Aorta (tissue), 5 donors: Measurements from ENCODE around the gene MEF2C. TPM values are rescaled to one million over a fixed set of nuclear protein-coding genes. Genes with fewer than 3 reads are reported as not detected.

Experiments
- ATAC-seq: fragments of 200-7000 bp; cut with Tn5 transposase; one replicate; pipeline ENCODE4 v1.9.1; 2022; ENCODE audit warnings: moderate library complexity; ENCODE audit not compliant: low FRiP score
- DNase-seq, 2 donors: peaks; one replicate each; pipeline ENCODE4 v3.0.0-alpha.2; 2020
- H3K27ac ChIP-seq, 2 donors: one replicate each; pipeline ENCODE4 v1.5.1; 2013; ENCODE audit warnings: low read length in 2 of 2, mild to moderate bottlenecking in 2 of 2, moderate library complexity in 2 of 2, control low read depth in 1 of 2, inconsistent platforms in 1 of 2, low read depth in 1 of 2
- H3K27me3 ChIP-seq, 2 donors: one replicate each; pipeline ENCODE4 v1.6.1; 2013; ENCODE audit warnings: control low read depth in 1 of 2, low read length in 1 of 2, mild to moderate bottlenecking in 1 of 2, moderate library complexity in 1 of 2; ENCODE audit not compliant: insufficient read depth in 2 of 2, control insufficient read depth in 1 of 2
- H3K36me3 ChIP-seq, 2 donors: one replicate each; pipeline ENCODE4 v1.6.1; 2013; ENCODE audit warnings: control low read depth in 1 of 2, low read length in 1 of 2, mild to moderate bottlenecking in 1 of 2; ENCODE audit not compliant: insufficient read depth in 2 of 2, control insufficient read depth in 1 of 2
- H3K4me1 ChIP-seq, 2 donors: one replicate each; pipeline ENCODE4 v1.6.1; 2013; ENCODE audit warnings: low read length in 2 of 2, control low read depth in 1 of 2, mild to moderate bottlenecking in 1 of 2, moderate library complexity in 1 of 2; ENCODE audit not compliant: insufficient read depth in 2 of 2, control insufficient read depth in 1 of 2
- H3K4me3 ChIP-seq, 2 donors: one replicate each; pipeline ENCODE4 v1.5.1; 2013; ENCODE audit warnings: low read length in 2 of 2, control low read depth in 1 of 2, mild to moderate bottlenecking in 1 of 2
- H3K9me3 ChIP-seq: one replicate; pipeline ENCODE4 v1.6.1; 2013; ENCODE audit warnings: mild to moderate bottlenecking, low read length; ENCODE audit not compliant: control insufficient read depth
- WGBS, 2 donors: extraction: QIAGEN DNeasy Blood & Tissue Kit; methylation state at CpG; one replicate each; pipeline ENCODE4 v1.1.7; 2013; 5-methylcytosine and 5-hydroxymethylcytosine counted together
- intact Hi-C, 2 donors: fragments of 100-400 bp; cut with DNase I; formaldehyde crosslinking; loops; one replicate each; pipeline versions ENCODE4 v1.14.2 to v1.15.0; 2022
- long read RNA-seq, 2 donors: library from polyadenylated mRNA; unstranded; transcript quantifications; one replicate each; pipeline ENCODE4 v2.0.0, GENCODE V29; 2020 to 2021
- polyA plus RNA-seq, 2 donors: library from polyadenylated mRNA; stranded (reverse); fragments of 200-250 nt; gene quantifications; one replicate each; pipeline ENCODE4 v1.2.3, GENCODE V29; 2013
- total RNA-seq, 2 donors: library from RNA; stranded (reverse); fragmentation: NEBNext Ultra II Directional; extraction: Animal tissue kit (Norgen Biotek cat#: 25700); gene quantifications; one replicate each; pipeline ENCODE4 v1.2.1, GENCODE V29; 2021
- donor health status: healthy with polysubstance abuse.
- donor health status: Bipolar disorder and iron deficiency.
- donor health status: DM: no; HTN: no; CAD: no.
- donor health status: DM: no; HTN: no; CAD: no.
- donor health status: DM: yes; HTN: yes; CAD: no.

Gene MEF2C
- total RNA-seq: 100 to 1,000 TPM; 137 to 186 TPM
- 10 to 100 TPM; 22.0 to 23.7 TPM for polyA plus RNA-seq
- long read RNA-seq, donor 1, transcript MEF2C-217 (10 exons, 3,446 nt): major isoform, 16 of 149 reads
- long read RNA-seq, donor 1, transcript MEF2C-213 (10 exons, 1,882 nt): major isoform, 16 of 149 reads
- long read RNA-seq, donor 1, partial matches to known transcripts: 17 of 149 reads
- long read RNA-seq, donor 1, other reads (novel, unspliced or antisense): 99 of 149 reads
- long read RNA-seq, donor 2, full-length matches to known transcripts: 17 of 86 reads
- long read RNA-seq, donor 2, partial matches to known transcripts: 9 of 86 reads
- long read RNA-seq, donor 2, other reads (novel, unspliced or antisense): 60 of 86 reads

DNA sequence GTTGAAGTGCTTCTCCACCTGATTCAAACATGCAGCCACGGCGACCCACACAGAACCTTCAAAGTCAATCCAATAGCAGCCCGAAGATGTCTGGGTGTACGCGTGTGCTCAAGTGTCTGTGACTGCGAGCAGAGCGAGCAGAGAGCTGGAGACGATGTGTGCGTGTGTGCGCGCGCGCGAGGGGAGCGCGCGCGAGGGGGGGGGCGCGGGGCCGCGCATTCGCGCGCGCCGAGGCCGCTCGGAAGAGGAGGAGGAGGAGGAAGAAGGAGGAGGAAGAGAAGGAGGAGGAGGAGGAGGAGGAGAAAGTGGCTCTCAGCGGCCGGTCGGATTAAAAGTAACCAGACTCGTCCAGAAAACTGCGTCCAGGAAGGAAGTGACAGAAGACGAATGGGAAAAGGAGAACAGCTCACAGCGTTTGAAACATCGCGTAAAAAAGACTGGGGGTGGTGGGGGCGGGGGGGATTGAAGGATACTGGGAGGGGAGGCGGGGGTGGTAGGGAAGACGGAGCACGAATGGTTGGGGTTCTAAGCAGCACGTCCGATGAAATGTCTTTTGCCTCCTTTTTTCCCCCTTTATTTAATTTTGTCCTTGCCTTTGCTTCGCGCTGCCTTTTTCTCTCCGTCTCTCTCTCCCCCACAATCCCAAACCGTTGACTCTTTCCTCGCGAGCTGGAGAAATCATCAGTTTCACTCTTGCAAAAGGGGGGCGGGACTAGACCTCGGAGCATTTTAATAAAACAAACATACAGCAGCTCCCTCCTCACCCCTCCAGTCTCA lies at the start of gene MEF2C:
TSS of gene MEF2C (minus strand) at position 126 of the 777 bp plus-strand sequence. CDS start 59,396 bp downstream, outside the sequence.
- no peaks in the 10 kb centered on the region for H3K27me3 ChIP-seq
- DNase-seq (peak; percentile 81 to 92), ATAC-seq (peak; percentile 90)
- H3K4me1 ChIP-seq: peaks cover 0 to 1% of the 10 kb centered on the region in 2 donors
- peak within 1 kb of the TSS; percentile 100 for H3K4me3 ChIP-seq
- 1% methylated on average over 50 to 52 of the region's 52 CpGs for WGBS, 2 donors
- H3K9me3 ChIP-seq: no peaks in the 10 kb centered on the region
- no peaks in the 10 kb centered on the region for H3K36me3 ChIP-seq
- H3K27ac ChIP-seq: peak within 1 kb of the TSS; percentile 73 to 99
- intact Hi-C loops: loop anchor here (5.0 to 10.0 kb wide), 8 partner anchors 46 to 1382 kb away; no protein-coding TSS in a partner anchor

DNA sequence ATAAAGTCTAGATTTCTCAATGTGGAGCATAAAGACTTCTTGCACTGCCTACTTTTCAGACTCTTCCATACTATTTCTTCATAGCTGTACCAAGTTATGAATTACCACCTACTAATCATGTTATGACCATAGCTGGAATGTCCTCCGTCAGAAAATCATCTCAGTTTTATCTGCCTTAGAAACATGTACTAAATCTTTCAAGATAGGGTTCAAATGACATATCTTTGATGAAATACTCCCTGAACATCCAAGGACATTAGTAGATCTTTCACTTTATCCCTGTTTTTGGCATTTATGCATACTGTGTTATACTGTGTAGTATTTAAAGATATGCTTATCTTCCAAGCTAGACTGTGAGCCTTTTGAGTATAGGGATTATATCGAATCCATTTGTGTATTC lies 49.6 kb upstream of the MEF2C start:
- no peak overlapping the region for H3K4me3 ChIP-seq
- no peaks in the 10 kb centered on the region for H3K4me1 ChIP-seq

DNA sequence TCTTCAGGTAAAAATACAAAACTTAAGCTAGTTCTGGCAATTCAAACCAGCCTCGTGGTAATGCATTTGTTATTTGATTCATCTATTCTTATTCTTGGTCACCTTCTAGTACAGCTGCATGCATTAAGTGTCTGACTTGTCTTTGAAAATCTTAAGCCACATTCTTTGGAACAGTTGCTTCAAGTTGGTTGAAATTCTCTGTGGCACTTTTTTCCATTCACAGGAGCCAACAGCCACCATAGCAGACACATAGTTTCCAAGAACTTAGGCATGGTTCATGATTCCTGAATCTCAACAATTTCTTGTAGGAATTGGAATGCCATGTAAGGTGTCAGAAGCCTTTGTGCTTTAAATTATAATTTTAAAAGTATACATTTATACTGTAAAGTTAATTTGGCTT lies 47.4 kb upstream of the MEF2C start:
- 2 to 21% methylated on average over 1 of the region's 1 CpG for WGBS, 2 donors

More for the DNA sequence above, 49.6 kb upstream of the MEF2C start:
- DNase-seq: no peak
- WGBS, 2 donors: 79 to 81% methylated on average over 2 of the region's 2 CpGs
- intact Hi-C loops: no loop called here
- Histone ChIP-seq H3K9me3 (no peaks in the 10 kb centered on the region), H3K27ac (no peak overlapping the region), H3K27me3 (no peaks in the 10 kb centered on the region), H3K36me3 (no peaks in the 10 kb centered on the region)
- ATAC-seq: no peak

DNA sequence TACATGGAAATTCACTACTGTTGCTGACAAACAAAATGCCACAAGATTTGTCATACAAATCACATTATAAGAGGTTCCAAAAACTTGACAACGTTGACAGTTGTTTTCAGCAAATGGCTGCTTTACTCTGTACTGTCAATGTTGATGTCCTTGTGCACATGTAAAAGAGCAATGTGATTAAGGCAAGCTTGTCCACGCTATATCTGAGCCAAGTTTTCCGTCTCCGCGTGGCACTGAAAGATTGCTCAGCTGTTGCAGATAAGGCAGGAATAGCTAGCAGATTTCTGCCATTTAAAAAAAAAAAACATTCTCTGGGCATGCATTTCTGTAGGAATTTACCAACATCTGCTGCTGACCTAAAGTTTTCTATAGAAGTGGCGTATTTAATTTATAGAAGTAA lies 46.4 kb upstream of the MEF2C start:
- Histone ChIP-seq H3K4me3 (no peak overlapping the region), H3K27ac (no peak overlapping the region), H3K4me1 (no peaks in the 10 kb centered on the region), H3K27me3 (no peaks in the 10 kb centered on the region), H3K9me3 (no peaks in the 10 kb centered on the region), H3K36me3 (no peaks in the 10 kb centered on the region)
- ATAC-seq (no peak), DNase-seq (no peak)
- 30 to 35% methylated on average over 6 of the region's 6 CpGs for WGBS, 2 donors
- intact Hi-C loops: no loop called here

More for the DNA sequence above, 47.4 kb upstream of the MEF2C start:
- intact Hi-C loops: no loop called here
- Histone ChIP-seq H3K36me3 (no peaks in the 10 kb centered on the region), H3K4me3 (no peak overlapping the region), H3K27me3 (no peaks in the 10 kb centered on the region), H3K27ac (no peak overlapping the region), H3K9me3 (no peaks in the 10 kb centered on the region), H3K4me1 (no peaks in the 10 kb centered on the region)
- no peak for DNase-seq
- no peak for ATAC-seq

DNA sequence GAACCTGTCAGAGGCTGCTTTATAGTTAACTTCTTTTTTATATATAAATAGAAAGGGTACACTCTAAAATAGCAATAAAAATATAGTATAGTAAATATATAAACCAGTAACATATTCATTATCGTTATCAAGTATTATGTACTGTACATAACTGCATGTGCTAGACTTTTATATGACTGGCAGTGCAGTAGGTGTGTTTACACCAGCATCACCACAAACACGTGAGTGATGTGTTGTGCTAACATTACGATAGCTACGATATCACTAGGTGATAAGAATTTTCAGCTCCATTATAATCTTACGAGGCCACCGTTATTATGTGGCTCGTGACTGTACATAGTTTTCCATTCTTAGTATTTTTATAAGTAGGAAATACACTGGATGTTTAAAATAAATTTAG lies 43.8 kb upstream of the MEF2C start:
- ATAC-seq: no peak
- no peak overlapping the region for H3K27ac ChIP-seq
- intact Hi-C loops: no loop called here
- H3K4me3 ChIP-seq: no peak overlapping the region
- H3K27me3 ChIP-seq: no peaks in the 10 kb centered on the region
- DNase-seq: no peak
- H3K9me3 ChIP-seq: no peaks in the 10 kb centered on the region
- no peaks in the 10 kb centered on the region for H3K4me1 ChIP-seq
- H3K36me3 ChIP-seq: no peaks in the 10 kb centered on the region
- WGBS, 2 donors: 92% methylated on average over 7 of the region's 7 CpGs

DNA sequence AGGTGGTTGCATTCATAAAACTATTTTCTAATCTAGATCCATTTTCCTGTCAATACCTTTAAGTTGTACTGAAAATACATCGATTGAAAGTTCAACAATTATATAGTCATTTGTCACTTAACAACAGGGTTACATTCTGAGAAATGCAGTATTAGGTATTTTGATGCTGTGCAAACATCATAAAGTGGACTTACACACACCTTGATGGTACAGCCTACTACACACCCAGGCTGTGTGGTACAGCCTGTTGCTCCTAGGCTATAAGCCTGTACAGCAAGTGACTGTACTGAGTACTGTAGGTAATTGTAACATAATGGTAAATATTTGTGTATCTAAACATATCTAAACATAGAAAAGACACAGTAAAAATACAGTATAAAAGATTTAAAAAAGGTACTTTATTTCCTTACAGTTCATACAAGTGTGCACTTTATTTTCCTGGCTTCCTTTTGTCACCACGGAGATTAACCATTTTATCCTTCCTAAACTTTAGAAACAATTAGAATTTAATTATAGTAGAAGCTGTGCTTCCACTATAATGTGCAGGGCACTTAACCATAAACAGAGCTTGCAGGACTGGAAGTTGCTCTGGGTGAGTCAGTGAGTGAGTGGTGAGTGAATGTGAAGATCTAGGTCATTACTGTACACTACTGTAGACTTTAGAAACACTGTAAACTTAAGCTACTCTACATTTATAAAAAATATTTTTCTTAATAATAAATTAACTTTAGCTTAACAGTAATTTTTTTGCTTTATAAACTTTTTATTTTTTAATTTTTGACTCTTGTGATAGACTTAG lies 42.9 kb upstream of the MEF2C start:
- Histone ChIP-seq H3K9me3 (no peaks in the 10 kb centered on the region), H3K4me1 (no peaks in the 10 kb centered on the region), H3K27me3 (no peaks in the 10 kb centered on the region), H3K4me3 (no peak overlapping the region), H3K36me3 (no peaks in the 10 kb centered on the region), H3K27ac (no peak overlapping the region)
- WGBS, 2 donors: 89 to 91% methylated on average over 2 of the region's 2 CpGs
- intact Hi-C loops: no loop called here
- DNase-seq (no peak), ATAC-seq (no peak)

DNA sequence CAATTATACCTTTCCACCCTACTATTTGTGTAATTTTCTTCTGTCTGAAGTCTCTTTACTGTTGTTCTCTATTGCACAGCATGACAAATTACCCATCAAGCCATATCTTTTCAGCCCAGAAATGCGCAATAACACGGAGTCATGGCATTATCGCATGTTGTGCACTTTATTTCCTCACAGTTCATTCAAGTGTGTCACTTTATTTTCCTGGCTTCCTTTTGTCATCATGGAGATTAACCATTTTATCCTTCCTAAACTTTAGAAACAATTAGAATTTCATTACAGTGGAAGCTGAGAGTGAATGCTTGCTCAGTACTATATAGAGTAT lies 41.3 kb upstream of the MEF2C start:
- ATAC-seq: no peak
- no peaks in the 10 kb centered on the region for H3K4me1 ChIP-seq
- no peak for DNase-seq
- H3K9me3 ChIP-seq: no peaks in the 10 kb centered on the region
- H3K4me3 ChIP-seq: no peak overlapping the region
- H3K27me3 ChIP-seq: no peaks in the 10 kb centered on the region
- no peaks in the 10 kb centered on the region for H3K36me3 ChIP-seq
- intact Hi-C loops: no loop called here
- H3K27ac ChIP-seq: no peak overlapping the region
- WGBS, 2 donors: 83 to 86% methylated on average over 3 of the region's 3 CpGs

DNA sequence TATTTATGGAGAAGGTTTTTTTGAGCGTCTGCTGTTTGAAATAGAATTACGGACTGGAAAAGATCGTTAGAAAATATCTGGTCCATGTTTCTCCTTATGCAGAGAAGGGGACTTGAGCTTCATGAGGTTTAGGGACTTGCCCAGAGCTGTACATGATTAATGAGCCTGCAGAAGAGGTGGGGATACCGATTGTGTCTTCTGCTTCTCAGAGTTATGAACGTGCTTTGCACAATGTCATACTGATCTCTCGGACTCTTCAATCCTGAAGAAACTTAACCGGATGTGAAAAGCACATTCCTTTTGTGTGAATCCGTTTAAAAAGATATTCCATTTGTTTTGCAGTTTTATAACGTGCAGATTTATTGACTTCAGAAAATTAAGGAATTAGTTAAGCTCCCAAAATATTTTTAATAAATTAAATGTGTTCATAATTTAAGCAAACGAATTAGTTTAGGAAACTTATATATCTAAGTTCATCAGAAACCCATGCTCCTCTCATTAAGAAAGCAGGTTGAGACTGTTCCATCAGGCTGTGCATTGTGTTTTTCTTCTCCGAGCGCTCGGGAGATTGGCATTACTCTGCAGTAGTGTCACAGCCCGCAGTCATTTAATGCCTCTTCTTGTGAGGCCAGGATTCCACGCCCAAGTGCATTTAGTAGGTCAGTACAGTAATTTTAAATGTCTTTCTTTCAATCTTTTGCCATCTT lies 40.8 kb upstream of the MEF2C start:
- H3K4me3 ChIP-seq: no peak overlapping the region
- H3K4me1 ChIP-seq: no peaks in the 10 kb centered on the region
- H3K27me3 ChIP-seq: no peaks in the 10 kb centered on the region
- intact Hi-C loops: no loop called here
- no peaks in the 10 kb centered on the region for H3K36me3 ChIP-seq
- H3K9me3 ChIP-seq: no peaks in the 10 kb centered on the region
- H3K27ac ChIP-seq: no peak overlapping the region
- DNase-seq (no peak), ATAC-seq (no peak)
- 91% methylated on average over 15 of the region's 15 CpGs for WGBS, 2 donors
